Right lobe of liver (tissue), 4 donors: ENCODE results near the gene CMYA5.

Experiments used
- CTCF ChIP-seq, 4 donors: fragments of 200-600 bp in 3 of 4; fragments of 450-650 bp in 1 of 4; IDR thresholded peaks; one replicate each; pipeline versions ENCODE4 v1.5.1 to v1.8.0; 2016 to 2022; ENCODE audit warnings: antibody characterized with exemption in 4 of 4, mild to moderate bottlenecking in 2 of 4
- POLR2A ChIP-seq: fragments of 450-650 bp; IDR thresholded peaks from one replicate; pipeline ENCODE4 v1.6.1; 2017; ENCODE audit warnings: antibody characterized with exemption, mild to moderate bottlenecking
- donor health status: DM: no; HTN: no; CAD: no.
- donor health status: DM: no; HTN: no; CAD: no.
- donor health status: DM: no; HTN: yes; CAD: no.

GRCh38 chr5:79809743-79810142 is 120.1 kb downstream of the CMYA5 start:
- no peak for TF ChIP-seq CTCF (IDR thresholded peaks at IDR 0.05)
- no peak for TF ChIP-seq POLR2A
